HUES64 (cell line): ENCODE measurements around the gene LPCAT3.
"Not testable (repeated sequence)": the region's sequence is repeated elsewhere in the genome, so short reads cannot be mapped to it uniquely, and the experiment has no call there.

Experiments
- H3K27ac ChIP-seq: 2 replicates; pipeline ENCODE4 v1.7.0; 2013; ENCODE audit warnings: low read depth, low read length, inconsistent platforms
- H3K27me3 ChIP-seq: 2 replicates; pipeline ENCODE4 v1.6.1; 2013; ENCODE audit warnings: mild to moderate bottlenecking, low read length; ENCODE audit not compliant: insufficient read depth
- H3K36me3 ChIP-seq: 2 replicates; pipeline ENCODE4 v1.6.1; 2013; ENCODE audit warnings: mild to moderate bottlenecking, low read length; ENCODE audit not compliant: insufficient read depth
- H3K4me1 ChIP-seq: 2 replicates; pipeline ENCODE4 v1.6.1; 2013; ENCODE audit warnings: mild to moderate bottlenecking, low read length, moderate library complexity; ENCODE audit not compliant: insufficient read depth
- H3K4me3 ChIP-seq: 2 replicates; pipeline ENCODE4 v1.5.1; 2013; ENCODE audit warnings: mild to moderate bottlenecking, low read length, moderate library complexity
- H3K9ac ChIP-seq: 2 replicates; pipeline ENCODE4 v1.6.1; 2013; ENCODE audit warnings: mild to moderate bottlenecking, low read depth, low read length
- H3K9me3 ChIP-seq: 2 replicates; pipeline ENCODE4 v1.6.1; 2013; ENCODE audit warnings: low read depth, low read length; ENCODE audit not compliant: insufficient read depth
- WGBS: fragments of 150-250, 120-280 bp; methylation state at CpG from one replicate; pipeline ENCODE4 v1.1.7; 2013; ENCODE audit warnings: missing lambda C conversion rate; 5-methylcytosine and 5-hydroxymethylcytosine counted together

Gene LPCAT3

DNA sequence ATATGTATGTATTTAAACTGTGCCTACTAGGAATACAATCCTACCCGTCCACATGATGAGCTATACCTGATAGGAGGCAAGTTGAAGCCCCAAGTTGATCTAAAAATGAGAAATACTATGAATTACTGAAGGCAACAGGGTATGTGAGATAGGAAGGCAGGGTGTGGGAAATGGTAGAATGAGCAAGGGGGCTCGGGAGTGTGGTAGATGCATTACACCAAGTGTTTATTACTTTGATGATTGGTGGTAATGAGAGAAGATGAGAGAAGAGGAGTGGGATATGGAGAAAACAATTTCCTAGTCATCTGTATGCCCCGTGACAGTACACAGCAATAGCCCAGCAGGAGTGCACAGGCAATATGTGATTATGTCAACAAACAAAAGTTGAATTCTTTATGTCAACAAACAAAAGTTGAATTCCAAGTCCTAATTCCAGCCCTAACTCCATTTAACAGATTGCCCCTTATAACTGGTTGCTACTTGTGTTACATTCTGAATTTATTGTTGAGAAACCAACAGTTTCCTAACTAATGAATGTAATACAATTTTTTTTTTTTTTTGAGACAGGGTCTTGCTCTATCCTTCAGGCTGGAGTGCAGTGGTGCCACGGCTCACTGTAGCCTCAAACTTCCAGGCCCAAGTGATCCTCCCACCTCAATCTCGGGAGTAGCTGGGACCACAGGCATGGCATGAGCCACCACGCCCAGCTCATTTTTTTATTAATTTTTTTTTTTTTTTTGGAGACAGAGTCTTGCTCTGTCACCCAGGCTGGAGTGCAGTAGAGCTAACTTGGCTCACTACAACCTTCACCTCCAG lies 2.5 kb downstream of the LPCAT3 start:
- Histone ChIP-seq H3K4me3 (no peak overlapping the region), H3K9me3 (no peaks in the 10 kb centered on the region), H3K4me1 (peaks cover 6% of the 10 kb centered on the region), H3K9ac (no peak overlapping the region), H3K27ac (no peak overlapping the region), H3K27me3 (no peaks in the 10 kb centered on the region), H3K36me3 (peaks cover 18% of the 10 kb centered on the region)
- WGBS: 90% methylated on average over 6 of the region's 6 CpGs

DNA sequence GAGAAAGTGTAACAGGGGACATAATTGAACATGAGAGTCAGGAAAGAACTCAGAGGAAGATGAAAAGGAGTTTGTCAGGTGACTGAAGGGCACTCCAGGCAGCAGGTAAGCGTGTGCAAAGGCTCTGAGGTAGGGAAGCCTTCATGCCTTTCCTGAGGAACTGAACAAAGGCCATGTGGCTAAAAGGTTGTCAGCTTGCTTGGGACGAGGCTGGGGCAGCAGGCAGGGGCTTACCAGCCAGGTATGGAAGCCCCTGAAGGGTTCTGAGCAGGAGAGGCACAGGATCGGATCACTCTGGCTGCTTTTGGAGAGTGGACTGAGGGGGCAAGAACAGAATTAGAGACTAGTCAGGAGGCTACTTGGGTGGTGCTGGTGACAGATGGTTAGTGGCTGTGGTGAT lies 5.2 kb downstream of the LPCAT3 start:
- Histone ChIP-seq H3K9me3 (no peaks in the 10 kb centered on the region), H3K4me3 (no peak overlapping the region), H3K9ac (no peak overlapping the region), H3K27me3 (no peaks in the 10 kb centered on the region), H3K27ac (no peak overlapping the region), H3K4me1 (no peaks in the 10 kb centered on the region; the same call in 1 of the 2 replicates), H3K36me3 (peaks cover 30% of the 10 kb centered on the region)
- WGBS: 89% methylated on average over 3 of the region's 3 CpGs

GRCh38 chr12:7012024-7012607 lies 6.2 kb downstream of the LPCAT3 start:
- Histone ChIP-seq H3K9ac (no peak overlapping the region), H3K36me3 (peaks cover 30% of the 10 kb centered on the region), H3K4me3 (no peak overlapping the region), H3K9me3 (no peaks in the 10 kb centered on the region), H3K27ac (no peak overlapping the region), H3K27me3 (no peaks in the 10 kb centered on the region), H3K4me1 (no peaks in the 10 kb centered on the region; the same call in 1 of the 2 replicates)
- WGBS: 82% methylated on average over 4 of the region's 4 CpGs

GRCh38 chr12:7011398-7011797 lies 6.9 kb downstream of the LPCAT3 start:
- not testable (repeated sequence) for H3K4me3 ChIP-seq, H3K27ac ChIP-seq, H3K4me1 ChIP-seq, H3K9me3 ChIP-seq, H3K9ac ChIP-seq, H3K27me3 ChIP-seq
- 90% methylated on average over 3 of the region's 4 CpGs for WGBS
- peaks cover 34% of the 10 kb centered on the region for H3K36me3 ChIP-seq

DNA sequence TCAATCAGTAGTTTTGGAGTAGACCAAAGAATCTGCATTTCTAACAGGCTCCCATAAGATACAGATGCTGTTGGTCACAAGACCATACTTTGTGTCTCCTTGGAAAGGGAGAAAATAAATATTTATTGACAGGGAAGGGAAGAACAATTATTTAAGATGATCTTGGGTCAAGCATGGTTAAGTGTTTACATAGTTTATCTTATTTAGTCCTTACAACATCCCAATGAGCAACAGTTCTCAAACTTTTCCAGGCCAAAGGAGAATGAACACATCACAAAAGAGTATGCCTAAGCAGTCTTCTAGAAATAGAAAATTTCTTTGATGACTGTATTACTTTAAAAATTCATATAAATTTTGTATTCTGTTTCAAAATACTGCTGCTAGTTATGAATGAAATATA lies 8.8 kb downstream of the LPCAT3 start:
- Histone ChIP-seq H3K36me3 (peaks cover 41% of the 10 kb centered on the region), H3K4me3 (no peak overlapping the region), H3K27ac (no peak overlapping the region), H3K9ac (no peak overlapping the region), H3K9me3 (no peaks in the 10 kb centered on the region), H3K27me3 (no peaks in the 10 kb centered on the region), H3K4me1 (no peaks in the 10 kb centered on the region; the same call in 1 of the 2 replicates)

- Histone ChIP-seq H3K9ac (no peak overlapping the region), H3K4me1 (no peaks in the 10 kb centered on the region; the same call in 1 of the 2 replicates), H3K9me3 (no peaks in the 10 kb centered on the region), H3K27ac (no peak overlapping the region), H3K36me3 (peaks cover 37% of the 10 kb centered on the region), H3K4me3 (no peak overlapping the region), H3K27me3 (no peaks in the 10 kb centered on the region)
- 94% methylated on average over 2 of the region's 2 CpGs for WGBS
Observed at GRCh38 chr12:7008864-7009263, 9.4 kb downstream of the LPCAT3 start.

DNA sequence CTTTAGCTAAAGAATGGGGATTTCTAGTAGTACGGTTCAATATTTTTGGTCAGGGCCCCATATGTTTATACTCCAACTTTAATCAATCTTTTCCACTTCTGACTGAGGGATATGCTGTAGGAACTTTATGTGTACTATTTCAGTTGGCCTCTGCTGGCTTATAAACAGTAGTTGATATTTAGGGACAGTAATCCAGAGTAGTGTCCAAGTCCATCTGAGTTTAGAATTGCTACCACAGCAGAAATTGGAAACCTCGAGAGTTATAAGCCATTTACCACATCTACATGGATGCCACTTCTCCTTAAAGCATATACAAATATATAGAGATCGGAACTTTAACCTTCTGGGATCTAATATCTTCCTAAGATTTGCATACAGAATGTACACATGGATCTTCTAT lies 11.6 kb downstream of the LPCAT3 start:
- no peak overlapping the region for H3K27ac ChIP-seq
- 95% methylated on average over 2 of the region's 3 CpGs for WGBS
- H3K4me1 ChIP-seq: no peaks in the 10 kb centered on the region
- no peaks in the 10 kb centered on the region for H3K9me3 ChIP-seq
- H3K27me3 ChIP-seq: no peaks in the 10 kb centered on the region
- H3K9ac ChIP-seq: no peak overlapping the region
- H3K4me3 ChIP-seq: no peak overlapping the region
- H3K36me3 ChIP-seq: peaks cover 23% of the 10 kb centered on the region

DNA sequence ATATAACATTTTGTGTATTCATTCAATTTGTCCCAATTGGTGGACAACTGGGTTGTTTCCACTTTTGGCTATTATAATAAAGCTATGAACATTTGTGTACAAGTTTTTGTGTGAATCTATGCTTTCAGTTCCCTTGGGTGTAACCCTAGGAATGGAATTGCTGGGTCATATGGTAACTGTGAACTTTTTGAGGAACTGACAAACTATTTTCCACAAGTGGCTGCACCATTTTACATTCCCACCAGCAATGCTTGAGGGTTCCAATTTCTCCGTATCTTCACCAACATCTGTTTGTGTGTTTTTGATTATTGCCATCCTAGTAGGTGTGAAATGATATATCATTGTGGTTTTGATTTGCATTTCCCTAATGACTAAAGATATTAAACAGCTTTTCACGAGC lies 13.0 kb downstream of the LPCAT3 start:
- no peak overlapping the region for H3K9ac ChIP-seq
- H3K36me3 ChIP-seq: peaks cover 21% of the 10 kb centered on the region
- no peaks in the 10 kb centered on the region for H3K27me3 ChIP-seq
- no peak overlapping the region for H3K27ac ChIP-seq
- no peak overlapping the region for H3K4me3 ChIP-seq
- no CpG with 5 or more reads among the region's 2 CpGs for WGBS
- no peaks in the 10 kb centered on the region for H3K4me1 ChIP-seq
- no peaks in the 10 kb centered on the region for H3K9me3 ChIP-seq

DNA sequence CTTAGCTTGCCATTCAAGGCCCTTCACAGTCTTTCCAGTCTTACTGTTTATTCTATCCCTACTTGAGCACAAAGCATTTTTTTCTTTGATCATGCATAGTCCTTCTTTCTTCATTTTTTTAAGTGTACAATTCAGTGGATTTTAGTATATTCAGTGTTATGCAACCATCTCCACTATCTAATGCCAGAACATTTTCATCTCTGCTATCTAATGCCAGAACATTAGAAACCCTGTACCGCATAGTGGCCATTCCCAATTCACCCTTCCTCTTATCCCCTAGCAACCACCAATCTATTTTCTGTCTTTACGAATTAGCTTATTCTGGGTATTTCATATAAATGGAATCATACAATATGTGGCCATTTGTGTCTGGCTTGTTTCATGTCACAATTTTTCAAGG lies 13.4 kb downstream of the LPCAT3 start:
- WGBS: 99% methylated on average over 2 of the region's 2 CpGs
- H3K27me3 ChIP-seq: no peaks in the 10 kb centered on the region
- H3K27ac ChIP-seq: no peak overlapping the region
- no peak overlapping the region for H3K4me3 ChIP-seq
- H3K9ac ChIP-seq: no peak overlapping the region
- peaks cover 20% of the 10 kb centered on the region for H3K36me3 ChIP-seq
- no peaks in the 10 kb centered on the region for H3K4me1 ChIP-seq
- H3K9me3 ChIP-seq: no peaks in the 10 kb centered on the region

- Histone ChIP-seq H3K36me3 (peaks cover 21% of the 10 kb centered on the region), H3K27me3 (no peaks in the 10 kb centered on the region), H3K27ac (no peak overlapping the region), H3K9ac (no peak overlapping the region), H3K4me1 (no peaks in the 10 kb centered on the region), H3K9me3 (no peaks in the 10 kb centered on the region), H3K4me3 (no peak overlapping the region)
- WGBS: 96% methylated on average over 2 of the region's 2 CpGs
Observed at GRCh38 chr12:7004287-7004803, 13.9 kb downstream of the LPCAT3 start.

- H3K9ac ChIP-seq: no peak overlapping the region
- 94% methylated on average over 7 of the region's 7 CpGs for WGBS
- H3K4me1 ChIP-seq: no peaks in the 10 kb centered on the region
- H3K9me3 ChIP-seq: no peaks in the 10 kb centered on the region
- H3K36me3 ChIP-seq: peaks cover 28% of the 10 kb centered on the region
- no peaks in the 10 kb centered on the region for H3K27me3 ChIP-seq
- no peak overlapping the region for H3K27ac ChIP-seq
- H3K4me3 ChIP-seq: no peak overlapping the region
Observed at GRCh38 chr12:7001921-7002591, 16.2 kb downstream of the LPCAT3 start.
